Tibial artery (tissue), 4 donors: ENCODE data around the gene RHOT1.
"Not testable (repeated sequence)": the region's sequence is repeated elsewhere in the genome, so short reads cannot be mapped to it uniquely, and the experiment has no call there.

Experiments
- DNase-seq, 2 donors: peaks; one replicate each; pipeline ENCODE4 v3.0.0-alpha.2; 2019
- H3K27ac ChIP-seq, 2 donors: fragments of 200-600 bp; sonication (generic) in 1 of 2; 1 replicate in 1 of 2; 2 replicates in 1 of 2; pipeline ENCODE4 v1.5.1; 2018 to 2019; ENCODE audit warnings: mild to moderate bottlenecking in 1 of 2
- H3K27me3 ChIP-seq, 2 donors: fragments of 200-600 bp; sonication (generic) in 1 of 2; one replicate each; pipeline versions ENCODE4 v1.5.1 to v1.6.0; 2016 to 2019
- H3K36me3 ChIP-seq, 3 donors: fragments of 200-600 bp; sonication (generic) in 2 of 3; one replicate each; pipeline ENCODE4 v1.5.1; 2016 to 2019; ENCODE audit warnings: mild to moderate bottlenecking in 2 of 3
- H3K4me1 ChIP-seq, 4 donors: fragments of 200-600 bp; sonication (generic) in 2 of 4; 1 replicate in 3 of 4; 2 replicates in 1 of 4; pipeline ENCODE4 v1.5.1; 2016 to 2019
- H3K4me3 ChIP-seq, 2 donors: fragments of 200-600 bp; sonication (generic) in 1 of 2; 1 replicate in 1 of 2; 2 replicates in 1 of 2; pipeline ENCODE4 v1.5.1; 2018 to 2019; ENCODE audit warnings: mild to moderate bottlenecking in 2 of 2
- H3K9me3 ChIP-seq, 3 donors: fragments of 200-600 bp; sonication (generic) in 1 of 3; one replicate each; pipeline ENCODE4 v1.5.1; 2016 to 2019
- CTCF ChIP-seq, 2 experiments: fragments of 200-600 bp in 1 of 2; fragments of 450-650 bp in 1 of 2; IDR thresholded peaks; one replicate each; pipeline ENCODE4 v1.5.1; 2017 to 2019; ENCODE audit warnings: antibody characterized with exemption in 2 of 2, mild to moderate bottlenecking in 1 of 2, moderate library complexity in 1 of 2
- intact Hi-C: fragments of 100-400 bp; cut with DNase I; formaldehyde crosslinking; loops from one replicate; pipeline ENCODE4 v1.15.0; 2023; ENCODE audit warnings: low total_unique reads

Gene RHOT1

DNA sequence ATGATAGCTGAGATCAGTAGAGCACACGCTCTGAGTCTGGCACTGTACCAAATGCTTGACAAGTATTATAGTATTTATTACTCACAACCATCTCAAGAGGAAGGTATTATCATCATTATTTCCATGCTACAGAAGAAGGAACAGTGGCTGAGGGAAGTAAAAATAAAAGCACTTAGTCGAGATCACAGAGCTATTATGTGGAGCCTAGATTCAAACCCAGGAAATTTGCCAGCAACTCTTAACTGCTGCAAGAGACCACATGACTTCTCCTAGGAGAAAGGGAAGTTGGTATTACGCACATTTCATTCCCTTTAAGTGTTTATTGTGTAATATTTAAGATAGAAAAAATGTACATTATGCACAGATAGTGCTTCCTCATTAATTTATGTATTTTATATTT, 1.0 kb upstream of the RHOT1 start:
- no peak for TF ChIP-seq CTCF (IDR thresholded peaks at IDR 0.05)
- intact Hi-C loops, result no loop called here
- Histone ChIP-seq H3K4me3 (peak overlapping the region; percentile 81 to 100), H3K27me3 (no peaks in the 10 kb centered on the region), H3K36me3 (no peaks in the 10 kb centered on the region), H3K27ac (peak overlapping the region; percentile 92 to 93), H3K9me3 (no peaks in the 10 kb centered on the region), H3K4me1 (peaks cover 0 to 31% (median 13%) of the 10 kb centered on the region in 4 donors)
- DNase-seq, result peak in 1 of 2 donors; percentile 61

GRCh38 chr17:32141679-32142037, 644 bp upstream of the RHOT1 start:
- intact Hi-C loops, result no loop called here

GRCh38 chr17:32142857-32143526, 690 bp downstream of the RHOT1 start:
- Histone ChIP-seq H3K4me1 (peaks cover 0 to 31% (median 15%) of the 10 kb centered on the region in 4 donors), H3K27ac (peak overlapping the region; percentile 92 to 93), H3K36me3 (no peaks in the 10 kb centered on the region), H3K9me3 (no peaks in the 10 kb centered on the region), H3K4me3 (peak overlapping the region; percentile 81 to 100), H3K27me3 (no peaks in the 10 kb centered on the region)
- peak; percentile 32 to 72 for DNase-seq
- intact Hi-C loops, result no loop called here
- TF ChIP-seq CTCF (IDR thresholded peaks at IDR 0.05), result no peak

More at GRCh38 chr17:32141679-32142037, 644 bp upstream of the RHOT1 start:
- no peak for DNase-seq
- H3K36me3 ChIP-seq, result no peaks in the 10 kb centered on the region
- H3K27me3 ChIP-seq, result no peaks in the 10 kb centered on the region
- H3K9me3 ChIP-seq, result no peaks in the 10 kb centered on the region
- H3K4me3 ChIP-seq, result peak overlapping the region; percentile 81 to 100
- no peak for TF ChIP-seq CTCF (IDR thresholded peaks at IDR 0.05)
- H3K4me1 ChIP-seq, result peaks cover 0 to 31% (median 13%) of the 10 kb centered on the region in 4 donors
- H3K27ac ChIP-seq, result peak overlapping the region; percentile 92 to 93

- no peaks in the 10 kb centered on the region for H3K9me3 ChIP-seq
- H3K4me1 ChIP-seq, result peaks cover 0 to 32% (median 15%) of the 10 kb centered on the region in 4 donors
- DNase-seq, result no peak
- no peaks in the 10 kb centered on the region for H3K36me3 ChIP-seq
- peak overlapping the region in 1 of 2 donors; percentile 93 for H3K27ac ChIP-seq
- intact Hi-C loops, result no loop called here
- H3K27me3 ChIP-seq, result no peaks in the 10 kb centered on the region
- no peak for TF ChIP-seq CTCF (IDR thresholded peaks at IDR 0.05)
- H3K4me3 ChIP-seq, result peak overlapping the region; percentile 81 to 100
These were observed 1.2 kb downstream of the RHOT1 start for GRCh38 chr17:32143527-32143870.

DNA sequence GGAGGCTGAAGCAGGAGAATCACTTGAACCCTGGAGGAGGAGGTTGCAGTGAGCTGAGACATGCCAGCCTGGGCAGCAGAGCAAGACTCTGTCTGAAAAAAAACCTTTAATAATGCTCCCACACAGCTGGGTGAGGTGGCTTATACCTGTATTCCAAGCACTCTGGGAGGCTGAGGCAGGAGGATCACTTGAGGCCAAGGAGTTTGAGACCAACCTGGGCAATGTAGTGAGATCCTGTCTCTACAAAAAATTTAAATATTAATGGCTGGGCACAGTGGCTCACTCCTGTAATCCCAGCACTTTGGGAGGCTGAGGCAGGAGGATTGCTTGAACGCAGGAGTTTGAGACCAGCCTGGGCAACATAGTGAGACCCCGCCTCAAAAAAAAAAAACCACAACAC, 2.1 kb downstream of the RHOT1 start:
- H3K4me1 ChIP-seq, result peaks cover 0 to 36% (median 15%) of the 10 kb centered on the region in 4 donors
- H3K36me3 ChIP-seq, H3K27ac ChIP-seq, H3K9me3 ChIP-seq, intact Hi-C loops, H3K27me3 ChIP-seq, DNase-seq, H3K4me3 ChIP-seq: not testable (repeated sequence)

DNA sequence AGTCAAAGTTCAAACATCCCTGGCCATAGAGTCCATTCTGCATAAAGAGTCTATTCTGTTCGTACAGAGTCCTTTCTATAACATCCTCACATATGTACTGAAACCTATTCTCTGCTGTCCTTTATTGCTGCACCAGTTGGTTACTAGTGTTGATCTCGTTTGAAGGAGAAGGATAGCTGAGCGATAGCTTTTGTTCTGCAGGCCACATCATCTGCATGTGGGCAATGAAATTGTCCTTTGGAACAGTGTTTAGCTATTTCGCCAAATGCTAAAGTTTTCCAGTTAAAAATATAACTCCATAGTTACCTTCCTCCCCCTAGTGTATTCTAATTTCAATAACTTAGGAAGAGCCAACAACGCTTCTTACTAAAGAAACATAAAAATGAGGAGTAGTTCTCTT, 6.0 kb downstream of the RHOT1 start:
- Histone ChIP-seq H3K4me3 (no peak overlapping the region), H3K27ac (no peak overlapping the region), H3K36me3 (peaks cover 4 to 6% (median 6%) of the 10 kb centered on the region in 3 donors), H3K4me1 (peaks cover 0 to 36% (median 15%) of the 10 kb centered on the region in 4 donors), H3K27me3 (no peaks in the 10 kb centered on the region), H3K9me3 (no peaks in the 10 kb centered on the region)
- DNase-seq, result no peak
- no peak for TF ChIP-seq CTCF (IDR thresholded peaks at IDR 0.05)
- intact Hi-C loops, result no loop called here
